HepG2 (cell line): Measurements from ENCODE around the gene FXYD5.

Source experiments
- CHCHD3 ChIP-seq: sonication (generic); formaldehyde crosslinking; IDR thresholded peaks from 2 replicates; pipeline ENCODE4 v1.8.0; 2022; ENCODE audit warnings: mild to moderate bottlenecking, missing genetic modification reagents, moderate library complexity
- EHMT2 ChIP-seq: fragments of 200-600 bp; sonication (generic); IDR thresholded peaks from 2 replicates; pipeline ENCODE4 v1.7.0; 2017; ENCODE audit warnings: antibody characterized with exemption, low read depth, low read length, borderline replicate concordance
- MEF2D ChIP-seq: sonication (generic); formaldehyde crosslinking; IDR thresholded peaks from 2 replicates; pipeline ENCODE4 v1.5.1; 2020; ENCODE audit warnings: mild to moderate bottlenecking, missing genetic modification reagents
- POLR2A ChIP-seq, 2 experiments: IDR thresholded peaks; 2 replicates each; pipeline ENCODE4 v1.6.1; 2011; ENCODE audit warnings: low read depth in 2 of 2, low read length in 2 of 2, mild to moderate bottlenecking in 1 of 2, moderate library complexity in 1 of 2; ENCODE audit not compliant: insufficient read depth in 1 of 2
- RAD21 ChIP-seq: fragments of 450-650 bp; formaldehyde crosslinking; IDR thresholded peaks from 2 replicates; pipeline ENCODE4 v1.5.0; 2020; ENCODE audit warnings: mild to moderate bottlenecking
- SIN3B ChIP-seq: fragments of 150-350 bp; IDR thresholded peaks from 2 replicates; pipeline ENCODE4 v1.6.1; 2014; ENCODE audit warnings: low read length
- SP1 ChIP-seq, 2 experiments: fragments of 450-650 bp in 1 of 2; sonication (generic) in 1 of 2; formaldehyde crosslinking in 1 of 2; IDR thresholded peaks; 2 replicates each; pipeline versions ENCODE4 v1.4.0 to v1.6.1; 2016 to 2020; ENCODE audit warnings: missing genetic modification reagents in 1 of 2
- ZNF720 ChIP-seq: sonication (generic); formaldehyde crosslinking; IDR thresholded peaks from 2 replicates; pipeline ENCODE4 v1.4.0; 2020; ENCODE audit warnings: missing genetic modification reagents
- TF ChIP-seq, protein P1 (sequence below): sonication (generic); formaldehyde crosslinking; IDR thresholded peaks from 2 replicates; pipeline ENCODE4 v1.5.0; 2020; ENCODE audit warnings: missing genetic modification reagents
- TF ChIP-seq, protein P2 (sequence below): sonication (generic); formaldehyde crosslinking; IDR thresholded peaks from 2 replicates; pipeline ENCODE4 v1.4.0; 2020; ENCODE audit warnings: mild to moderate bottlenecking, low read depth, missing genetic modification reagents
- TF ChIP-seq, protein P3 (sequence below): sonication (generic); formaldehyde crosslinking; IDR thresholded peaks from 2 replicates; pipeline ENCODE4 v1.5.0; 2020; ENCODE audit warnings: mild to moderate bottlenecking, missing genetic modification reagents, moderate library complexity

DNA sequence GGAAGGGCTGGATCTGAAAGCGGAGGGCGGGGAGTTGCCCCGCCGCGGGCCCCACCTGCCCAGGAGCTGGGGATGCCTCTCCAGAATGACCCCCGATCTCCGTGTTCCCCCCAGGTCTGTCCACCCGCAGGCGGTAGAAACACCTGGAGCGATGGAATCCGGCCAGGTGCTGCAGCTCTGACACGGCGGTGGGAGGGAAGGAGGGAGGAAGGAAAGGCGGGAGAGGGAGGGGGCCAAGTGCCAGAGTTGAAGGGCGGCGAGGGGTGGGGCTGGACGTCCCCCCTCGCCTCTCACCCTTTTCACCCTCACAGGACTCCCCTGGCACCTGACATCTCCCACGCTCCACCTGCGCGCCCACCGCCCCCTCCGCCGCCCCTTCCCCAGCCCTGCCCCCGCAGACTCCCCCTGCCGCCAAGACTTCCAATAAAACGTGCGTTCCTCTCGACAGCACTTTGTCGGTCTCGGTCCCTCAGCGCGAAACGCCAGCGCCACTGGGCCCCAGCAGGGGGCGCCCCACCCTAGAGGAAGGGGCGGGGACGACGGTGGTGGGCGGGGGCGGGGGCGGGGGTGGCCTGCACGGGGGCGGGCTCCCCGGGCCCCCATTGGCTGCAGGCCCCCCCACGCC is 11.8 kb upstream of the FXYD5 start:
- TF ChIP-seq MEF2D (CRISPR knock-in tag) = no peak
- no peak for TF ChIP-seq RAD21 (CRISPR knock-in tag)
- no peak for TF ChIP-seq SIN3B
- TF ChIP-seq, protein P1, sequence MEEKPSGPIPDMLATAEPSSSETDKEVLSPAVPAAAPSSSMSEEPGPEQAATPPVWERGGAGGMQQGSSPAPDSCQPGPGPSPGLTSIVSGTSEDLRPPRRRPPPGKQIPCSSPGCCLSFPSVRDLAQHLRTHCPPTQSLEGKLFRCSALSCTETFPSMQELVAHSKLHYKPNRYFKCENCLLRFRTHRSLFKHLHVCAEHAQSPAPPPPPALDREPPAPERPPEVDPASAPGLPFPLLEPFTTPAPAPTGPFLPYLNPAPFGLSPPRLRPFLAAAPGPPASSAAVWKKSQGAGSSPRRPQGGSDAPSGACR (CRISPR knock-in tag) = no peak
- no peak for TF ChIP-seq SP1 (IDR thresholded peaks at IDR 0.05)
- TF ChIP-seq SP1 (CRISPR knock-in tag; IDR thresholded peaks at IDR 0.05) = no peak
- no peak for TF ChIP-seq CHCHD3 (CRISPR knock-in tag)
- TF ChIP-seq ZNF720 (CRISPR knock-in tag) = no peak
- TF ChIP-seq POLR2A (IDR thresholded peaks at IDR 0.05; ENCODE audit: insufficient read depth in 1 of 2, low read depth in 2 of 2, low read length in 2 of 2) = no peak
- TF ChIP-seq, protein P2, sequence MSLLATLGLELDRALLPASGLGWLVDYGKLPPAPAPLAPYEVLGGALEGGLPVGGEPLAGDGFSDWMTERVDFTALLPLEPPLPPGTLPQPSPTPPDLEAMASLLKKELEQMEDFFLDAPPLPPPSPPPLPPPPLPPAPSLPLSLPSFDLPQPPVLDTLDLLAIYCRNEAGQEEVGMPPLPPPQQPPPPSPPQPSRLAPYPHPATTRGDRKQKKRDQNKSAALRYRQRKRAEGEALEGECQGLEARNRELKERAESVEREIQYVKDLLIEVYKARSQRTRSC = no peak
- TF ChIP-seq, protein P3, sequence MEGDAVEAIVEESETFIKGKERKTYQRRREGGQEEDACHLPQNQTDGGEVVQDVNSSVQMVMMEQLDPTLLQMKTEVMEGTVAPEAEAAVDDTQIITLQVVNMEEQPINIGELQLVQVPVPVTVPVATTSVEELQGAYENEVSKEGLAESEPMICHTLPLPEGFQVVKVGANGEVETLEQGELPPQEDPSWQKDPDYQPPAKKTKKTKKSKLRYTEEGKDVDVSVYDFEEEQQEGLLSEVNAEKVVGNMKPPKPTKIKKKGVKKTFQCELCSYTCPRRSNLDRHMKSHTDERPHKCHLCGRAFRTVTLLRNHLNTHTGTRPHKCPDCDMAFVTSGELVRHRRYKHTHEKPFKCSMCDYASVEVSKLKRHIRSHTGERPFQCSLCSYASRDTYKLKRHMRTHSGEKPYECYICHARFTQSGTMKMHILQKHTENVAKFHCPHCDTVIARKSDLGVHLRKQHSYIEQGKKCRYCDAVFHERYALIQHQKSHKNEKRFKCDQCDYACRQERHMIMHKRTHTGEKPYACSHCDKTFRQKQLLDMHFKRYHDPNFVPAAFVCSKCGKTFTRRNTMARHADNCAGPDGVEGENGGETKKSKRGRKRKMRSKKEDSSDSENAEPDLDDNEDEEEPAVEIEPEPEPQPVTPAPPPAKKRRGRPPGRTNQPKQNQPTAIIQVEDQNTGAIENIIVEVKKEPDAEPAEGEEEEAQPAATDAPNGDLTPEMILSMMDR = peak; percentile 44; the same call in 1 of the 2 replicates
- TF ChIP-seq EHMT2 = no peak
